Activated T-cell treated with anti-CD3 and anti-CD28 coated beads, Interleukin-2, amount 50 U/mL, for 72 hours (primary cell): ENCODE measurements around the gene KRTAP10-4. TPM values are rescaled to one million over a fixed set of nuclear protein-coding genes. Genes with fewer than 3 reads are reported as not detected.
"Not testable (repeated sequence)": the region's sequence is repeated elsewhere in the genome, so short reads cannot be mapped to it uniquely, and the experiment has no call there.

Experiments
- ATAC-seq, 2 donors: fragments of 150-1000 bp; cut with Tn5 transposase; replicated peaks in 1 of 2; 2 replicates each; pipeline ENCODE4 v1.10.0; 2021; ENCODE audit warnings: moderate library complexity in 2 of 2, mild to moderate bottlenecking in 1 of 2
- DNase-seq, 2 donors: peaks; one replicate each; pipeline ENCODE4 v3.0.0; 2021 to 2022; ENCODE audit warnings: mixed read lengths in 1 of 2
- H3K27ac Mint-ChIP-seq: one replicate; pipeline ENCODE4 v1.8.0; 2022; ENCODE audit warnings: mild to moderate bottlenecking, moderate library complexity, mixed read lengths
- H3K27me3 Mint-ChIP-seq: one replicate; pipeline ENCODE4 v1.8.0; 2022; ENCODE audit warnings: low read depth, mixed read lengths
- H3K36me3 Mint-ChIP-seq, 2 donors: one replicate each; pipeline ENCODE4 v1.8.0; 2022; ENCODE audit warnings: mixed read lengths in 2 of 2, mild to moderate bottlenecking in 1 of 2; ENCODE audit not compliant: insufficient read depth in 2 of 2
- H3K4me1 Mint-ChIP-seq: one replicate; pipeline ENCODE4 v1.8.0; 2022; ENCODE audit warnings: low read depth, mixed read lengths
- H3K4me3 Mint-ChIP-seq, 2 donors: one replicate each; pipeline ENCODE4 v1.8.0; 2022; ENCODE audit warnings: mild to moderate bottlenecking in 2 of 2, mixed read lengths in 2 of 2, moderate library complexity in 2 of 2
- H3K9me3 Mint-ChIP-seq, 2 donors: one replicate each; pipeline ENCODE4 v1.8.0; 2022; ENCODE audit warnings: mixed read lengths in 2 of 2
- total RNA-seq, 2 donors: library from RNA; stranded (reverse); gene quantifications; one replicate each; pipeline ENCODE4 v1.2.3, GENCODE V29; 2022

Gene KRTAP10-4
- total RNA-seq, 2 donors from 2014 or later = not detected

GRCh38 chr21:44571844-44572782, 1.4 kb upstream of the KRTAP10-4 start:
- no peak overlapping the region for H3K27ac Mint-ChIP-seq
- no peak for DNase-seq

GRCh38 chr21:44572959-44573583, 458 bp upstream of the KRTAP10-4 start:
- Mint-ChIP-seq H3K36me3 (peaks cover 3 to 9% of the 10 kb centered on the region in 2 donors), H3K27me3 (peaks cover 10% of the 10 kb centered on the region), H3K27ac (no peak overlapping the region), H3K9me3 (peaks cover 0 to 5% of the 10 kb centered on the region in 2 donors), H3K4me3 (no peak overlapping the region), H3K4me1 (no peaks in the 10 kb centered on the region)
- DNase-seq (no peak), ATAC-seq (no peak)

More at GRCh38 chr21:44571844-44572782, 1.4 kb upstream of the KRTAP10-4 start:
- no peak for ATAC-seq
- Mint-ChIP-seq H3K4me1 (no peaks in the 10 kb centered on the region), H3K9me3 (no peaks in the 10 kb centered on the region), H3K4me3 (no peak overlapping the region), H3K36me3 (peaks cover 0 to 3% of the 10 kb centered on the region in 2 donors), H3K27me3 (peaks cover 10% of the 10 kb centered on the region)

GRCh38 chr21:44574457-44575306, 1.2 kb downstream of the KRTAP10-4 start:
- Mint-ChIP-seq H3K4me1 (no peaks in the 10 kb centered on the region), H3K36me3 (peaks cover 5 to 11% of the 10 kb centered on the region in 2 donors), H3K27ac (no peak overlapping the region), H3K27me3 (peaks cover 10% of the 10 kb centered on the region), H3K4me3 (no peak overlapping the region), H3K9me3 (peaks cover 0 to 8% of the 10 kb centered on the region in 2 donors)
- DNase-seq (no peak), ATAC-seq (no peak)

- no peak overlapping the region for H3K4me3 Mint-ChIP-seq
Measured at GRCh38 chr21:44575307-44576024, 1.9 kb downstream of the KRTAP10-4 start.

GRCh38 chr21:44576025-44576420, 2.5 kb downstream of the KRTAP10-4 start:
- H3K9me3 Mint-ChIP-seq = peaks cover 5 to 14% of the 10 kb centered on the region in 2 donors
- no peak overlapping the region for H3K27ac Mint-ChIP-seq
- H3K4me1 Mint-ChIP-seq = no peaks in the 10 kb centered on the region
- ATAC-seq = no peak
- peaks cover 10% of the 10 kb centered on the region for H3K27me3 Mint-ChIP-seq
- peaks cover 12 to 14% of the 10 kb centered on the region in 2 donors for H3K36me3 Mint-ChIP-seq
- no peak for DNase-seq
- H3K4me3 Mint-ChIP-seq = no peak overlapping the region

More at GRCh38 chr21:44575307-44576024, 1.9 kb downstream of the KRTAP10-4 start:
- Mint-ChIP-seq H3K27ac (no peak overlapping the region), H3K9me3 (peaks cover 2 to 11% of the 10 kb centered on the region in 2 donors), H3K4me1 (no peaks in the 10 kb centered on the region), H3K36me3 (peaks cover 10 to 14% of the 10 kb centered on the region in 2 donors), H3K27me3 (peaks cover 10% of the 10 kb centered on the region)
- ATAC-seq = no peak
- DNase-seq = no peak

GRCh38 chr21:44578371-44579055, 5.0 kb downstream of the KRTAP10-4 start:
- Mint-ChIP-seq H3K9me3 (peaks cover 12 to 20% of the 10 kb centered on the region in 2 donors), H3K27ac (no peak overlapping the region), H3K4me3 (no peak overlapping the region), H3K27me3 (peaks cover 10% of the 10 kb centered on the region), H3K4me1 (peaks cover 2% of the 10 kb centered on the region), H3K36me3 (peaks cover 18 to 24% of the 10 kb centered on the region in 2 donors)
- DNase-seq (no peak), ATAC-seq (no peak)

GRCh38 chr21:44579056-44579832, 5.7 kb downstream of the KRTAP10-4 start:
- ATAC-seq (no peak), DNase-seq (no peak)
- Mint-ChIP-seq H3K36me3 (peaks cover 18 to 24% of the 10 kb centered on the region in 2 donors), H3K27me3 (peaks cover 10% of the 10 kb centered on the region), H3K4me1 (peaks cover 9% of the 10 kb centered on the region), H3K27ac (no peak overlapping the region), H3K9me3 (peaks cover 12 to 20% of the 10 kb centered on the region in 2 donors), H3K4me3 (no peak overlapping the region)

- ATAC-seq (no peak), DNase-seq (no peak)
- Mint-ChIP-seq H3K27ac (no peak overlapping the region), H3K9me3 (peaks cover 12 to 20% of the 10 kb centered on the region in 2 donors), H3K4me3 (no peak overlapping the region), H3K4me1 (peaks cover 13% of the 10 kb centered on the region), H3K27me3 (peaks cover 4% of the 10 kb centered on the region), H3K36me3 (peaks cover 18 to 24% of the 10 kb centered on the region in 2 donors)
Measured at GRCh38 chr21:44579833-44580144, 6.3 kb downstream of the KRTAP10-4 start.

GRCh38 chr21:44580231-44580821, 6.8 kb downstream of the KRTAP10-4 start, which contains the start of gene KRTAP10-5:
KRTAP10-5 (minus strand) TSS chr21:44580604; CDS start chr21:44580578, 26 bp downstream.
- H3K27me3 Mint-ChIP-seq, H3K27ac Mint-ChIP-seq, DNase-seq, ATAC-seq, H3K4me3 Mint-ChIP-seq: not testable (repeated sequence)
- Mint-ChIP-seq H3K4me1 (peaks cover 13% of the 10 kb centered on the region), H3K36me3 (peaks cover 18 to 24% of the 10 kb centered on the region in 2 donors), H3K9me3 (peaks cover 12 to 20% of the 10 kb centered on the region in 2 donors)

- Mint-ChIP-seq H3K27me3 (peaks cover 6% of the 10 kb centered on the region), H3K9me3 (peaks cover 12 to 20% of the 10 kb centered on the region in 2 donors), H3K36me3 (peaks cover 18 to 24% of the 10 kb centered on the region in 2 donors), H3K4me1 (peaks cover 13% of the 10 kb centered on the region), H3K4me3 (no peak overlapping the region), H3K27ac (no peak overlapping the region)
- DNase-seq = no peak
- ATAC-seq = no peak
Measured at GRCh38 chr21:44581158-44581557, 7.6 kb downstream of the KRTAP10-4 start.

GRCh38 chr21:44582055-44582454, 8.5 kb downstream of the KRTAP10-4 start:
- Mint-ChIP-seq H3K4me3 (no peak overlapping the region), H3K9me3 (peaks cover 12 to 20% of the 10 kb centered on the region in 2 donors), H3K36me3 (peaks cover 16 to 24% of the 10 kb centered on the region in 2 donors), H3K27me3 (peaks cover 14% of the 10 kb centered on the region), H3K27ac (no peak overlapping the region), H3K4me1 (peaks cover 13% of the 10 kb centered on the region)
- ATAC-seq = no peak
- no peak for DNase-seq
